GM12865 (cell line): Measurements from ENCODE around the gene METTL22.

Experiments used
- DNase-seq: peaks from one replicate; pipeline ENCODE4 v3.0.0; 2010; ENCODE audit warnings: low read depth
- H3K4me3 ChIP-seq: 2 replicates; pipeline ENCODE4 v1.5.1; 2011; ENCODE audit warnings: mild to moderate bottlenecking, low read depth, low read length, control low read depth
- CTCF ChIP-seq: IDR thresholded peaks from 2 replicates; pipeline ENCODE4 v1.5.1; 2011; ENCODE audit warnings: low read length, control low read depth, low read depth, inconsistent platforms; ENCODE audit not compliant: insufficient read depth; ENCODE audit errors: missing control alignments

Gene METTL22

GRCh38 chr16:8577678-8578304 lies 43.7 kb upstream of the METTL22 start:
- DNase-seq: no peak
- H3K4me3 ChIP-seq: no peak overlapping the region
- TF ChIP-seq CTCF: no peak

- DNase-seq: no peak
- no peak overlapping the region for H3K4me3 ChIP-seq
- no peak for TF ChIP-seq CTCF
Measured at GRCh38 chr16:8579559-8579958, 41.9 kb upstream of the METTL22 start.

- no peak overlapping the region for H3K4me3 ChIP-seq
- no peak for TF ChIP-seq CTCF
- DNase-seq: peak; percentile 55
Measured at GRCh38 chr16:8581831-8582580, 39.5 kb upstream of the METTL22 start.

- DNase-seq: no peak
- H3K4me3 ChIP-seq: no peak overlapping the region
- TF ChIP-seq CTCF: no peak
Measured at GRCh38 chr16:8583199-8583598, 38.3 kb upstream of the METTL22 start.

GRCh38 chr16:8583732-8584131 lies 37.8 kb upstream of the METTL22 start:
- DNase-seq: no peak
- no peak for TF ChIP-seq CTCF
- no peak overlapping the region for H3K4me3 ChIP-seq

GRCh38 chr16:8585041-8585440 lies 36.5 kb upstream of the METTL22 start:
- H3K4me3 ChIP-seq: no peak overlapping the region
- DNase-seq: no peak
- TF ChIP-seq CTCF: no peak
